IPS-20b (cell line): ENCODE data around the gene SRGAP3.
"Not testable (repeated sequence)": the region's sequence is repeated elsewhere in the genome, so short reads cannot be mapped to it uniquely, and the experiment has no call there.

Experiments used
- H3K27ac ChIP-seq: one replicate; pipeline ENCODE4 v1.5.1; 2013; ENCODE audit warnings: low read length
- H3K27me3 ChIP-seq: 2 replicates; pipeline ENCODE4 v1.6.1; 2013; ENCODE audit warnings: mild to moderate bottlenecking, low read length, inconsistent platforms; ENCODE audit not compliant: insufficient read depth
- H3K36me3 ChIP-seq: 2 replicates; pipeline ENCODE4 v1.6.1; 2013; ENCODE audit warnings: low read depth, mild to moderate bottlenecking, inconsistent platforms, low read length, moderate library complexity; ENCODE audit not compliant: insufficient read depth
- H3K4me1 ChIP-seq: 2 replicates; pipeline ENCODE4 v1.6.1; 2013; ENCODE audit warnings: mild to moderate bottlenecking, control low read depth, inconsistent platforms, low read length, moderate library complexity; ENCODE audit not compliant: insufficient read depth
- H3K4me3 ChIP-seq: 2 replicates; pipeline ENCODE4 v1.5.1; 2013; ENCODE audit warnings: mild to moderate bottlenecking, low read length, inconsistent platforms
- H3K9ac ChIP-seq: 2 replicates; pipeline ENCODE4 v1.6.1; 2013; ENCODE audit warnings: low read depth, mild to moderate bottlenecking, inconsistent platforms, low read length, moderate library complexity
- H3K9me3 ChIP-seq: 2 replicates; pipeline ENCODE4 v1.6.1; 2013; ENCODE audit warnings: mild to moderate bottlenecking, low read depth, low read length, inconsistent platforms; ENCODE audit not compliant: insufficient read depth

The SRGAP3 gene

DNA sequence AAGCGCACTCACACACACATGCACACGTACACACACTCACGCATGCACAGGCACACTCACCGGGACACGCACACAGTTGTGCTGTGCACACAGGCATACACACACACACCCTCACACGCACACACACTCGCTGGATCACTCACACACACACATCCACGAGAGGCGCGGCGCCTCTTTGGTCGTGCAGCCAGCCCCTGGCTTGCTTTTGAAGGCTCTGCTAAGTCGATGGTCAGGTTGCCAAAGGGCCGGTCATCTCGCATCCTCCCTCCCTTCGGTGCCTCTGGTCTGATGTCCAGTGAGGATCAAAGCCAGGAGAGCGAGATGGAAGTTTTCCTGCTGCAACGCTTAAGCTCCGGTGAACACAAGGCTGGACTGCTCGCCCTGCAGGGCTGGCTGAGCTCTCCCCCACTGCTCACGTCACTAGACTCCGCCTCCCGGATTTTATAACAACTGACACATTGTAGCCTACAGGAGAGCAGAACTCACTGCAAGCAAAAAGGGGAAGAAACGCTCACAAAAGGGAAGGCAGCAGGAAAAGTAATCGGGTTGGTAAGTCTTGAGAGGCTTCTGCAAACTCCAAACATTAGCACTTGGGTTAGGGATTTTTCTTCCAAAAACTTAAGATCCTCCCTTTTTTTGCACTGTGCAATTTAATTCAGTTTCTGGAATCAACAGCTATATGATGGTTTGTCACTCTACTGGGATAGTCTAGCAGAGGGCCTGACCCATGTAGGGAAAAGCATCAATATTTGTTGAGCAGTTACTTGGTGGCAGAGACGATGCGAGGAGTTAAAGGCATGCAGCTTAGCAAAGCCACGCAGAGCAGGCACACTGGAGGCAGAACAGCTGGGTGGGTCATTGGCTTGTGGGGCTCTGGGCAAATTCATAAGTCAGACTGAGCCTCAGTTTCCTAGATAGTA, at the start of gene SRGAP3:
SRGAP3 (minus strand) TSS at position 374 of the 920 bp plus-strand sequence. CDS start 695 bp downstream, outside the sequence.
- Histone ChIP-seq H3K27me3 (peaks cover 21% of the 10 kb centered on the region), H3K27ac (no peak within 1 kb of the TSS)

DNA sequence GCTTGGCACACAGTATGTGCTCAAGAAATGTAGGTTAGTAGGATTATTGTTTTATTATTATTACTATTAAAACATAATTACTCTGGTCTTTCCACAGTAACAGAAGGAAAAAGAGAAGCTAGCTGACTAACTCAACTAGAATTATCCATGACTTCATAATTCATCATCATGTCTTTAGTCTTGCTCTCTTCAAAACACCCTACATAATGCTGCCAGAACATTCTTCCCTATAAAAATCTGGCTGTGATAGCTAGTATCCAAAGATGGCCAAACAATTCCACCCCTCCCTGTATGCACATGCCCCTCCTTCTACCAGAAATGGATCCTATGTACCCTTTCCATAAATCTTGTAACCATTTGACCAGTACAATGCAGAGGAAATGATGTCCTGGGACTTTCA, 48.8 kb upstream of the SRGAP3 start:
- H3K27ac ChIP-seq = no peak overlapping the region
- no peaks in the 10 kb centered on the region for H3K9me3 ChIP-seq
- H3K9ac ChIP-seq = no peak overlapping the region
- H3K27me3 ChIP-seq = peaks cover 15% of the 10 kb centered on the region
- peaks cover 1% of the 10 kb centered on the region; the same call in 1 of the 2 replicates for H3K4me1 ChIP-seq
- H3K4me3 ChIP-seq = no peak overlapping the region
- H3K36me3 ChIP-seq = no peaks in the 10 kb centered on the region

More for the DNA sequence above, at the start of gene SRGAP3:
- Histone ChIP-seq H3K36me3 (no peaks in the 10 kb centered on the region), H3K4me1 (peaks cover 16% of the 10 kb centered on the region), H3K9me3 (no peaks in the 10 kb centered on the region), H3K4me3 (peak within 1 kb of the TSS; percentile 82), H3K9ac (peak within 1 kb of the TSS; percentile 71)

DNA sequence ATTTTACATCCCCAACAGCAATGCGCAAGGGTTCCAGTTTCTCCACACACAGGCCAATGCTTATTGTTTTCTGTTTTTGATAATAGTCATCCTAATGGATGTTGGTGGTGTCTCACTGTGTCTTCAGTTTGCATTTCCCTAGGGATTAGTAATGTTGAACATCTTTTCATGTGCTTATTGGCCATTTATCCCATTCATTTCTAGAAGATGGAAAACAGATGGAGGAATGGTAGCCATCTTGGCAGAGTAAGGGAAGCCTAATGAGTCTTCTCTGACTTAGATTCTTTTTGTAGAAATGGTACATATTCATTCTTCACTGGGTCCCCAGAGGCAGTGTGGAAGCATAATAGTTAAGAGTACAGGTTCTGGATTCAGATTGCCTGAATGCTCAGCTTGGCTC, 46.8 kb upstream of the SRGAP3 start:
- no peaks in the 10 kb centered on the region for H3K9me3 ChIP-seq
- no peak overlapping the region for H3K9ac ChIP-seq
- 0 out of 2 replicates have a peak, but pooled peaks cover 3% of the 10 kb centered on the region for H3K4me1 ChIP-seq
- H3K4me3 ChIP-seq = no peak overlapping the region
- no peaks in the 10 kb centered on the region for H3K36me3 ChIP-seq
- peaks cover 4% of the 10 kb centered on the region for H3K27me3 ChIP-seq
- no peak overlapping the region for H3K27ac ChIP-seq

DNA sequence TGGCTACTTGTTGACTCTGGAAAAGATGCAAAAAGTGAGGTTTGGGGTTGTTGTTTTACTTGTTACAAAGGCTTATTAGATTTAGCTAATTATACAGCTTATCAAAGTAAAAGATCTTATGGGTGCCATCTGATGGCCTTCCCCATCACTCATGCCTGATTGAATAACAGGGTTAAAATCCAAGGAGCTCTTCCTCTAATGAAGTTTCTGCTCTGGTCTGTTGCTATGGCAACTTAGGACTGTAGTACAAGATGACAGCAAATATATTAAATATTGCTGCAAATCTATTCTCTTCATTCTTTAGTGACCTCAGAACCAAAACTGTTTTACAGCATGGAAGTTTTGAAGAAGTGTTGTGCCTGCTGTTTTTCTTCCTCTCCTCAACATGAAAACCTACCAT, 45.6 kb upstream of the SRGAP3 start:
- Histone ChIP-seq H3K9ac (no peak overlapping the region), H3K9me3 (no peaks in the 10 kb centered on the region), H3K4me3 (no peak overlapping the region), H3K27ac (no peak overlapping the region), H3K27me3 (no peaks in the 10 kb centered on the region), H3K36me3 (no peaks in the 10 kb centered on the region), H3K4me1 (0 out of 2 replicates have a peak, but pooled peaks cover 3% of the 10 kb centered on the region)

DNA sequence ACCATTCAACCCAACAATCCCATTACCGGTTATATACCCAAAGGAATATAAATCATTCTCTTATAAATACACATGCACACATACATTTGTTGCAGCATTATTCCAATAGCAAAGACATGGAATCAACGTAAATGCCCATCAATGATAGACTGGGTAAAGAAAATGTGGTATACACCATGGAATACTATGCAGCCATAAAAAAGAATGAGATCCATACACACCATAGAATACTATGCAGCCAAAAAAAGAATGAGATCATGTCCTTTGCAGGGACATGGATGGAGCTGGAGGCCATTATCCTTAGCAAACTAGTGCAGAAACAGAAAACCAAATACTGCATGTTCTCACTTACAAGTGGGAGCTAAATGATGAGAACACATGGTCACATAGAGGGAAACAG, 44.5 kb upstream of the SRGAP3 start:
- H3K4me1 ChIP-seq, H3K27me3 ChIP-seq, H3K27ac ChIP-seq: not testable (repeated sequence)

DNA sequence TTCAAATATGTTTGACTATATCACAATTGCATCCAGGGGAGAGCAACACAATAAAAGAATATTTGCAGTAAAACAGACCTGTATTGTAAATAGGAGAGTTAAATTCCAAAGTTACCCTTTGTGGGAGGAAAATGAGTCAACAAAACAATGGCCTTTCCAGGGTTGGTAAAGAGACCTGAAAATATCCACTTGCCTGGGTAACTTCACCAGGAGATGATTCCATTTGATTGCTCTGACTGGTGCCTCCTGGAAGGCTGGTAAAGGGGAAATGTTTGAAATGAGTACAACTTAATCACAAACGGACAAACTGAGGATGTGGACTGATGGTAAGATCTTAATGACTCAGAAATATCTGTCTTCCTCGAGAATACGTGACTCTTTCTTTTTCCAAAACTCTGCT, 43.6 kb upstream of the SRGAP3 start:
- Histone ChIP-seq H3K4me1 (0 out of 2 replicates have a peak, but pooled peaks cover 3% of the 10 kb centered on the region), H3K4me3 (no peak overlapping the region), H3K36me3 (no peaks in the 10 kb centered on the region), H3K27ac (no peak overlapping the region), H3K27me3 (no peaks in the 10 kb centered on the region), H3K9ac (no peak overlapping the region), H3K9me3 (no peaks in the 10 kb centered on the region)

More for the DNA sequence above, 44.5 kb upstream of the SRGAP3 start:
- H3K9me3 ChIP-seq, H3K9ac ChIP-seq, H3K36me3 ChIP-seq, H3K4me3 ChIP-seq: not testable (repeated sequence)

DNA sequence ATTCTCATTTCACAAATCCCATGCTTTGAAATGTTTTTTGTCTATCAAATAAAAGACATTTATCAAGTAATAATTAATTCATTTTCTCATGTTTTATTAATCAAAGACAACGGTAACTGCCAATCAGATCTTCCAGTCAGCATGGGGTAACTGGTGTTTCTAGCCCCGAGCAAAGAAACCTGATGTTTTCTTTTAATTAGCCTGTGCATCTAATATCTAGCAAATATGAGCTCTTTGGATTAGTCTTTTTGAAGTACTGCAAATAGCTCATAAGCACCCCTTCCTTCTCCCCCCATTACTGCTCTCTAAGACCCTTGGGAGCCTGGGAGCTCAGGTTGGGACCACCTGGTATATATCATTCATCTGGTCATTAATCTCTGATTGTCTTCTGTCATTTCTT, 43.1 kb upstream of the SRGAP3 start:
- H3K4me3 ChIP-seq = no peak overlapping the region

DNA sequence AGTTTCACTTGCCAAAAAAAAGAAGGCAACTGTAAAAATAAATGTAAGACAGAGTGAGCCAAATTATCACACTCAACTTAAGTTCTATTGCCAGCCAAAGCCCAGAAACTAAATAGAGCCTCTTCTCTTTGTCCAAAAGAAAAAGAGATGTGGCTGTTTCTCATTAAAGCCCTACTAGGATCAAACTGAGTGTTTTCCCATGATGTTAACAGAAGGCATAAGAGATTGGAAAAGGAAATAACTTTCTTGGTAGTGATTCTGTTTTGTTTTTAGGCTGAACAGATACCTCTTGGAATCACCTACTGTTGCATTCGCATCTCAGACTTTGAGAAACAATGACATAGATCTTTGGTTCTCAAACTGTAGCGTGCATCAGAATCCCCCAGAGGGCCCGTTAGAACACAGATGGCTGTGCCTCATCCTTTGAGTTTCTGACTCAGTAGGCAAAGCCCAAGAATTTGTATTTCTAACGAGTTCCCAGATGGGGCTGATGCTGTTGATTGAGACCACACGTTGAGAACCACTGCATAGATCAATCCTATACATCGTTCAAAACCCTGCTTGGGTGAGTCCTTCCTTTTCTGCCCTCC, 42.5 kb upstream of the SRGAP3 start:
- Histone ChIP-seq H3K4me1 (0 out of 2 replicates have a peak, but pooled peaks cover 3% of the 10 kb centered on the region), H3K4me3 (no peak overlapping the region), H3K9me3 (no peaks in the 10 kb centered on the region), H3K36me3 (no peaks in the 10 kb centered on the region), H3K27ac (no peak overlapping the region), H3K9ac (no peak overlapping the region), H3K27me3 (no peaks in the 10 kb centered on the region)

More for the DNA sequence above, 43.1 kb upstream of the SRGAP3 start:
- Histone ChIP-seq H3K27ac (no peak overlapping the region), H3K9ac (no peak overlapping the region), H3K4me1 (0 out of 2 replicates have a peak, but pooled peaks cover 3% of the 10 kb centered on the region), H3K27me3 (no peaks in the 10 kb centered on the region), H3K36me3 (no peaks in the 10 kb centered on the region), H3K9me3 (no peaks in the 10 kb centered on the region)

DNA sequence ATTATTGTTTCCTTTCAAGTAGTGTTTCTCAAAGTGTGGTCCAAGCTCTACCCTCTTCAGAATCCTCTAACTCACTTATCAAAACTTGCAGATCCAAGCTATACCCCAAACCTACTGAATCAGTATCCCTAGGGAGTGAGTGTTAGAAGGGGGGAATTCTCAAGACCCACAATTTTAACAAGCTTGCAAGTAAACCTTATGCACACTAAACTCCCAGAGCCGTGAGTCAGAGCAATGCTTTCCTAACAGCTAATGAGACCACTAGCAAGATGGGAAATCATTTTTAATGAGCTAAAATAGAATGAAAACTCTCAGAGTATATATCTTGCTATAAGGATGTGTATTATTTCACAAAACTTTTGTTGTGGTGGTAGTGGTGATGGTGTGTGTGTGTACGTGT, 41.1 kb upstream of the SRGAP3 start:
- Histone ChIP-seq H3K36me3 (no peaks in the 10 kb centered on the region), H3K9me3 (no peaks in the 10 kb centered on the region), H3K4me1 (0 out of 2 replicates have a peak, but pooled peaks cover 3% of the 10 kb centered on the region), H3K4me3 (no peak overlapping the region), H3K27ac (no peak overlapping the region), H3K27me3 (no peaks in the 10 kb centered on the region), H3K9ac (no peak overlapping the region)

DNA sequence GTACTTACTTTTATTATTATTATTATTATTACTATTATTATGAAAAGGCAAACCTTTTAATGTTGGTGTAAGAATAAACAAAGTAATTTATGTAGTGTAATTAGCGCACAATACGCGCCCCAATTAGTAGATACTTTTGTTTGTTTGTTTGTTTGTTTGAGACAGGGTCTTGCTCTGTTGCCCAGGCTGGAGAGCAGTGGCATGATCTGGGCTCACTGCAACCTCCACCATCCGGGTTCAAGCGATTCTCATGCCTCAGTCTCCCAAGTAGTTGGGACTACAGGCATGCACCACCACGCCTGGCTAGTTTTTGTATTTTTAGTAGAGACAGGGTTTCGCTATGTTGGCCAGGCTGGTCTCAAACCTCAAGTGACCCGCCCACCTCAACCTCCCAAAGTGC, 32.1 kb upstream of the SRGAP3 start:
- not testable (repeated sequence) for H3K36me3 ChIP-seq, H3K9ac ChIP-seq, H3K27ac ChIP-seq, H3K27me3 ChIP-seq, H3K4me3 ChIP-seq, H3K9me3 ChIP-seq
- peaks cover 10% of the 10 kb centered on the region for H3K4me1 ChIP-seq

DNA sequence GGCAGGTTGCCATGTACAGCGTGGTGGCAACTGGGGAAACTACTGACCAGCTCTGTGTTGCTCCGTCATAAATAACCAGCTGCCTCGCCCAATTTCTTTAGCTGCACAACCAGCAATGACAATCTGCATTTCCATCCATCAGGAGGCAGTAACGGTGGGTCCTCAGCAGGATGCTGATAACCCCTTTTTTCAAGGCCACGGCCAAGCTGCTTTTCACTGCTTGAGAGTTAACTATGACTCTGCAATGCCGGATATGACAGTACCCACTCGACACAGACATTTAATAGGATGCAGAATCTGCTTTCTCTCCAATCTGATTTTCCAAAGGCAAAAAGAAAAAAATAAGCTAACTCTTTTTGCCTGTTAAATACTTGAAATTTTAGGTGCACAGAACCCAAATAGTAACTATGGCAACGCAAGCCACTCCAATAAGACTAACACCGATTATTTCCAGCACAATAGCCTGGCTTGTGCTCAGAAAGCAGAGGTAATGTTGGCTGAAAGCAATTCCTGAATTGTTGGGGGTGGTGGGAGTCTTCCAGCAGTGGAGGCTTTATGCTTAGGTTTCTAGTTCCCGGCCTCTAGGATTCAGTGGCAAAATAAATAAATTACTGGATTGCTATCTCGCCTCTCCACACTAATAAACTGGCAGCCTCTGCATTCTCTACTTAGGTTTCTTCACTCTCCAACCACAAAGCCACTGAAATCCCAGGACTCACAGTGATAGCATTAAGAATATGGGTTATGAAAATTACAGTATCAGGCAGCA, 31.2 kb upstream of the SRGAP3 start:
- Histone ChIP-seq H3K27ac (no peak overlapping the region), H3K36me3 (no peaks in the 10 kb centered on the region), H3K27me3 (no peaks in the 10 kb centered on the region), H3K4me3 (peak overlapping the region; percentile 21; the same call in 1 of the 2 replicates), H3K9me3 (no peaks in the 10 kb centered on the region), H3K4me1 (peaks cover 10% of the 10 kb centered on the region), H3K9ac (peak overlapping the region; percentile 30; the same call in 1 of the 2 replicates)
